Sigmoid colon (tissue), 7 donors: ENCODE data around the gene CCNQ. TPM values are rescaled to one million over a fixed set of nuclear protein-coding genes. Genes with fewer than 3 reads are reported as not detected.

Experiments
- DNase-seq: peaks from one replicate; pipeline ENCODE4 v3.0.0-alpha.2; 2019
- H3K27ac ChIP-seq, 4 donors: fragments of 200-600 bp; sonication (generic); one replicate each; pipeline ENCODE4 v1.5.1; 2016 to 2019; ENCODE audit warnings: mild to moderate bottlenecking in 1 of 4
- H3K27me3 ChIP-seq, 3 donors: fragments of 200-600 bp; sonication (generic); one replicate each; pipeline ENCODE4 v1.5.1; 2019; ENCODE audit warnings: mild to moderate bottlenecking in 1 of 3
- H3K36me3 ChIP-seq, 4 donors: fragments of 200-600 bp; sonication (generic); one replicate each; pipeline ENCODE4 v1.5.1; 2016 to 2019
- H3K4me1 ChIP-seq, 4 donors: fragments of 200-600 bp; sonication (generic); one replicate each; pipeline ENCODE4 v1.5.1; 2017 to 2019
- H3K4me3 ChIP-seq, 4 donors: fragments of 200-600 bp; sonication (generic); one replicate each; pipeline ENCODE4 v1.5.1; 2017 to 2019; ENCODE audit warnings: mild to moderate bottlenecking in 2 of 4, moderate library complexity in 1 of 4
- H3K9me3 ChIP-seq, 4 donors: fragments of 200-600 bp in 3 of 4; sonication (generic) in 3 of 4; one replicate each; pipeline versions ENCODE4 v1.5.1 to v1.6.1; 2013 to 2019
- CTCF ChIP-seq, 4 experiments: fragments of 450-650 bp in 3 of 4; fragments of 200-600 bp in 1 of 4; IDR thresholded peaks; one replicate each; pipeline ENCODE4 v1.5.1; 2016 to 2019; ENCODE audit warnings: antibody characterized with exemption in 4 of 4, mild to moderate bottlenecking in 3 of 4, moderate library complexity in 2 of 4
- EP300 ChIP-seq, 4 donors: sonication (generic); formaldehyde crosslinking; IDR thresholded peaks; one replicate each; pipeline ENCODE4 v1.6.1; 2017; ENCODE audit warnings: antibody characterized with exemption in 4 of 4
- POLR2A ChIP-seq, 2 donors: fragments of 450-650 bp; IDR thresholded peaks; one replicate each; pipeline ENCODE4 v1.6.1; 2016; ENCODE audit warnings: antibody characterized with exemption in 2 of 2, mild to moderate bottlenecking in 2 of 2, moderate library complexity in 2 of 2
- POLR2AphosphoS5 ChIP-seq, 4 donors: sonication (generic); formaldehyde crosslinking; IDR thresholded peaks; one replicate each; pipeline ENCODE4 v1.6.1; 2017; ENCODE audit warnings: antibody characterized with exemption in 4 of 4
- WGBS, 2 donors: extraction: QIAGEN DNeasy Blood & Tissue Kit; methylation state at CpG; one replicate each; pipeline ENCODE4 v1.1.7; 2013; 5-methylcytosine and 5-hydroxymethylcytosine counted together
- intact Hi-C: fragments of 100-400 bp; cut with DNase I; formaldehyde crosslinking; loops from one replicate; pipeline ENCODE4 v1.15.1; 2023
- polyA plus RNA-seq, 3 donors: library from polyadenylated mRNA; stranded (reverse); fragments of 200-250 nt; gene quantifications; one replicate each; pipeline ENCODE4 v1.2.3, GENCODE V29; 2013
- total RNA-seq, 4 donors: library from RNA; depleted of rRNA; stranded (reverse); fragments of >200 nt; gene quantifications; one replicate each; pipeline ENCODE4 v1.1.0, GENCODE V29; 2016
- donor health status: healthy with polysubstance abuse.
- donor health status: Bipolar disorder and iron deficiency.
- donor health status: healthy.

The CCNQ gene
- total and polyA plus RNA-seq, 7 donors, result 31.8 to 49.0 (median 37.9) TPM

- TF ChIP-seq POLR2A (IDR thresholded peaks at IDR 0.05) (no peak), CTCF (IDR thresholded peaks at IDR 0.05) (no peak), EP300 (IDR thresholded peaks at IDR 0.05) (no peak), POLR2AphosphoS5 (IDR thresholded peaks at IDR 0.05) (no peak)
- no peak for DNase-seq
- H3K36me3 ChIP-seq, result no peaks in the 10 kb centered on the region
- H3K4me1 ChIP-seq, result no peaks in the 10 kb centered on the region
- no peaks in the 10 kb centered on the region for H3K9me3 ChIP-seq
- H3K27me3 ChIP-seq, result no peaks in the 10 kb centered on the region
- no peak overlapping the region for H3K4me3 ChIP-seq
- no peak overlapping the region for H3K27ac ChIP-seq
- WGBS, 2 donors, result 83 to 84% methylated on average over 6 of the region's 6 CpGs
- intact Hi-C loops, result no loop called here
These were observed 27.4 kb downstream of the CCNQ start for GRCh38 chrX:153571534-153571908.

GRCh38 chrX:153569475-153569874, 29.5 kb downstream of the CCNQ start:
- no peak for DNase-seq
- intact Hi-C loops, result no loop called here
- Histone ChIP-seq H3K4me1 (no peaks in the 10 kb centered on the region), H3K36me3 (no peaks in the 10 kb centered on the region), H3K27ac (no peak overlapping the region), H3K4me3 (no peak overlapping the region), H3K9me3 (no peaks in the 10 kb centered on the region), H3K27me3 (no peaks in the 10 kb centered on the region)
- WGBS, 2 donors, result 89 to 94% methylated on average over 13 of the region's 13 CpGs
- TF ChIP-seq EP300 (IDR thresholded peaks at IDR 0.05) (no peak), POLR2AphosphoS5 (IDR thresholded peaks at IDR 0.05) (no peak), CTCF (IDR thresholded peaks at IDR 0.05) (no peak), POLR2A (IDR thresholded peaks at IDR 0.05) (no peak)

- Histone ChIP-seq H3K9me3 (no peaks in the 10 kb centered on the region), H3K36me3 (no peaks in the 10 kb centered on the region), H3K27ac (no peak overlapping the region), H3K27me3 (no peaks in the 10 kb centered on the region), H3K4me3 (no peak overlapping the region), H3K4me1 (no peaks in the 10 kb centered on the region)
- 83 to 84% methylated on average over 21 of the region's 21 CpGs for WGBS, 2 donors
- TF ChIP-seq EP300 (IDR thresholded peaks at IDR 0.05), result no peak
- no peak for TF ChIP-seq POLR2A (IDR thresholded peaks at IDR 0.05)
- intact Hi-C loops, result no loop called here
- no peak for DNase-seq
These were observed 30.4 kb downstream of the CCNQ start for GRCh38 chrX:153568451-153569011.

DNA sequence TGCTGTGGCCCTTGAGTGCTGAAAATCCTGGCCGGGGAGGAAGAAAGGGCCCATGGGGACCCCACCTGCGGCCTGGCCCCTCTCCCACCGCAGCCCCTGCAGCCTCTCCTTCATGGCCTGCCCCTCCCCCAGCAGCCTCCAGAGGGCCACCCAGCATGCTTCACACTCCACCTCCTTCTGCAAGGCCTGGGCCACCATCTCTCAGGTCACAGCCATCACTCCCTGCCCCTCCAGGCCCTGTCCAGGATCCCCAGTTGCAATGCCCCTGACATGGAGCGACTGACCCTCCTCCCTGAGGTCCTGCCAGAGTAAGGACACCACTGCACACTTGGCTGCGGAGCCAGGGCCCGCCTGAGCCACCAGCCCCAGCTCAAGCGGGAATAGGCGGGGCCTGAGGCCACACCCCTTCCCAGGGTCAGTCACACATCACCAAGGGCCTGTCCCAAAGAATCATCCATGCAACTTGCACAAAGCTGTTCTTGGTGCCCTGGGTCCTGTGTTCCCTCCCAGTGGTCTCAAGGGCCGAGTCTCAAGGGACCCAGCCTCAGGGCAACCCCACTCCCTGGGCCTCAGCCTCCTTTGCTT, 32.9 kb downstream of the CCNQ start:
- no peak for DNase-seq
- Histone ChIP-seq H3K4me3 (no peak overlapping the region), H3K36me3 (no peaks in the 10 kb centered on the region), H3K27me3 (no peaks in the 10 kb centered on the region), H3K27ac (no peak overlapping the region), H3K4me1 (no peaks in the 10 kb centered on the region), H3K9me3 (no peaks in the 10 kb centered on the region)
- no peak for TF ChIP-seq CTCF (IDR thresholded peaks at IDR 0.05)
- TF ChIP-seq POLR2AphosphoS5 (IDR thresholded peaks at IDR 0.05), result no peak
- no peak for TF ChIP-seq POLR2A (IDR thresholded peaks at IDR 0.05)
- no peak for TF ChIP-seq EP300 (IDR thresholded peaks at IDR 0.05)
- intact Hi-C loops, result no loop called here
- 65 to 87% methylated on average over 9 of the region's 9 CpGs for WGBS, 2 donors

GRCh38 chrX:153564047-153564606, 34.8 kb downstream of the CCNQ start:
- no peaks in the 10 kb centered on the region for H3K9me3 ChIP-seq
- H3K27ac ChIP-seq, result no peak overlapping the region
- 83 to 87% methylated on average over 14 of the region's 14 CpGs for WGBS, 2 donors
- H3K27me3 ChIP-seq, result no peaks in the 10 kb centered on the region
- H3K36me3 ChIP-seq, result no peaks in the 10 kb centered on the region
- no peak overlapping the region for H3K4me3 ChIP-seq
- H3K4me1 ChIP-seq, result no peaks in the 10 kb centered on the region
- TF ChIP-seq POLR2A (IDR thresholded peaks at IDR 0.05) (no peak), POLR2AphosphoS5 (IDR thresholded peaks at IDR 0.05) (no peak), CTCF (IDR thresholded peaks at IDR 0.05) (no peak), EP300 (IDR thresholded peaks at IDR 0.05) (no peak)
- no peak for DNase-seq
- intact Hi-C loops, result no loop called here
